ENCODE measurements around the gene GTF2F1.
"Not testable (repeated sequence)": the region's sequence is repeated elsewhere in the genome, so short reads cannot be mapped to it uniquely, and the experiment has no call there.

Gene GTF2F1

GRCh38 chr19:6354098-6354674, 38.8 kb downstream of the GTF2F1 start:
- DNase-seq, result no peak

- no peak for DNase-seq
Observed at GRCh38 chr19:6352381-6353165, 40.4 kb downstream of the GTF2F1 start.

- no peak for DNase-seq
Observed at GRCh38 chr19:6350688-6351087, 42.3 kb downstream of the GTF2F1 start.

GRCh38 chr19:6349271-6349670, 43.7 kb downstream of the GTF2F1 start:
- DNase-seq, result not testable (repeated sequence)

GRCh38 chr19:6343462-6343861, 49.5 kb downstream of the GTF2F1 start:
- DNase-seq, result no peak

- no peak for DNase-seq
Observed at GRCh38 chr19:6340493-6341201, 52.3 kb downstream of the GTF2F1 start.

GRCh38 chr19:6334490-6335285, 58.3 kb downstream of the GTF2F1 start:
- no peak for DNase-seq

- no peak for DNase-seq
Observed at GRCh38 chr19:6333439-6333838, 59.5 kb downstream of the GTF2F1 start, which contains the start of gene ACER1. Gene ACER1, minus strand, starts transcription at chr19:6333612. Its CDS starts 61 bp downstream, at chr19:6333551.

All from NCI-H1436 treated with DMSO at 0.1 percent for 48 hours (cell line).